GM10248 (cell line): ENCODE measurements around the gene FGD3.

Experiments
- CTCF ChIA-PET: fragments of 300-600 bp; sonication (Branson Sonifier 250); formaldehyde crosslinking; extraction: SDS; loops from one replicate; lab custom pipeline; 2021; ENCODE audit warnings: antibody characterized with exemption; lab: Yijun Ruan, JAX
- POLR2A ChIA-PET: fragments of 350-650 bp; sonication (Branson Sonifier 250); formaldehyde crosslinking; extraction: SDS; loops from one replicate; lab custom pipeline; 2020; ENCODE audit warnings: antibody characterized with exemption; lab: Yijun Ruan, JAX
- DNase-seq: peaks from one replicate; pipeline ENCODE4 v3.0.0; 2012; ENCODE audit errors: extremely low spot score
- CTCF ChIP-seq: IDR thresholded peaks from 2 replicates; pipeline ENCODE4 v1.5.1; 2012; ENCODE audit warnings: mild to moderate bottlenecking, low read depth; ENCODE audit errors: extremely low read depth, missing control alignments, control extremely low read depth

Gene FGD3

GRCh38 chr9:92980085-92980745, 32.9 kb downstream of the FGD3 start:
- TF ChIP-seq CTCF: no peak
- CTCF ChIA-PET: interaction anchor here (1.2 kb wide), 1 partner anchor 10 kb away, joined by 4 read pairs; no protein-coding TSS in a partner anchor
- POLR2A ChIA-PET: no interaction called here
- peak; percentile 17 for DNase-seq

GRCh38 chr9:92982130-92982529, 34.8 kb downstream of the FGD3 start:
- ChIA-PET CTCF (no interaction called here), POLR2A (no interaction called here)
- TF ChIP-seq CTCF: no peak
- no peak for DNase-seq

- no peak for TF ChIP-seq CTCF
- no peak for DNase-seq
- CTCF ChIA-PET: interaction anchor here (1.5 to 1.6 kb wide), 2 partner anchors 18 to 27 kb away, joined by 3 to 5 read pairs; no protein-coding TSS in a partner anchor
- POLR2A ChIA-PET: no interaction called here
Observed at GRCh38 chr9:92983984-92984589, 36.8 kb downstream of the FGD3 start.

- no peak for DNase-seq
- POLR2A ChIA-PET: no interaction called here
- no peak for TF ChIP-seq CTCF
- CTCF ChIA-PET: interaction anchor here (1.5 to 1.6 kb wide), 2 partner anchors 18 to 28 kb away, joined by 3 to 5 read pairs; no protein-coding TSS in a partner anchor
Observed at GRCh38 chr9:92984976-92985375, 37.7 kb downstream of the FGD3 start.

GRCh38 chr9:92986176-92987119, 39.1 kb downstream of the FGD3 start:
- ChIA-PET POLR2A (no interaction called here), CTCF (interaction anchor here (1.1 to 1.6 kb wide), 3 partner anchors 11 to 18 kb away, joined by 3 to 6 read pairs (median 5); no protein-coding TSS in a partner anchor)
- DNase-seq: peak; percentile 15
- TF ChIP-seq CTCF: peak; percentile 31
